PFSK-1 (cell line): ENCODE results near the gene TMEM219.
A peak's percentile ranks its signal among the peaks of the same experiment; 100 is the strongest.

Experiments used
- FOXP2 ChIP-seq: optimal IDR thresholded peaks from 2 replicates; pipeline ENCODE3; 2011; ENCODE audit warnings: borderline replicate concordance, control low read depth, inconsistent platforms; ENCODE audit not compliant: insufficient read depth; ENCODE audit errors: extremely low read length, extremely low read depth
- POLR2AphosphoS5 ChIP-seq: IDR thresholded peaks from 2 replicates; pipeline ENCODE4 v1.6.1; 2012; ENCODE audit warnings: low read depth, mild to moderate bottlenecking, control low read depth, low read length, moderate library complexity
- TAF1 ChIP-seq: IDR thresholded peaks from 2 replicates; pipeline ENCODE4 v1.6.1; 2012; ENCODE audit warnings: low read length, control low read depth, borderline replicate concordance; ENCODE audit not compliant: insufficient read depth
- TF ChIP-seq, protein P1 (sequence below), 2 experiments: IDR thresholded peaks; 2 replicates each; pipeline versions ENCODE4 v1.6.1 to v1.8.0; 2011 to 2012; ENCODE audit warnings: low read depth in 2 of 2, low read length in 2 of 2, control low read depth in 1 of 2, inconsistent platforms in 1 of 2, mild to moderate bottlenecking in 1 of 2, moderate library complexity in 1 of 2; ENCODE audit not compliant: insufficient read depth in 1 of 2

DNA sequence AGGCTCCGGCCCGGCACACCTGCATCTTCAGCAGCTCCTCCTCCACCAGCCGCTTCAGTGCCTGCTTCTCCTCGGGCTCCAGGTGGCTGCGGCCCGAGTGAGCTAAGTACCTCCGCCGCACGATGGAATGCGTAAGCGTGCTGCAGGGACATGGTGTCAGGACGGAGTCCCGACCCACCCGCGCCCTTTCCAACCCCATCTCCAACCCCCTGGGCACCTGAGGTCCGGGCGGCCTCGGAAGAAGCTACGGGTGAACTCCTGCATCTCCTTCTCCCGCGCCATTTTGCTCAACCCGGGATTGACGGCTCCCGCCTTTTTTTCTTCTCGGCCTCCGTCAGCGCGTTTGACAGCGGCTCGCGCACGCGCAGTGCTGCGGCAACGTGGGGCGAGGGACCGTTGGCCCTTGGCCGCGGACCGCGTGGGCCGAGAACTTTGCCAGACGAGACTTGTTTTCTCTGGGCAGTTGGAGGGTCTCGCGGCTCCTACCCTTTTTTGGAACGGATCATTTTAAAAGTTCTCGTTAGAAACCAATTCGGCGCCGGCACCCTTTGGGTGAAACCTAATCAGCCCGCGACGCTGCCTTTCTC, 33.5 kb downstream of the TMEM219 start, which contains the start of gene HIRIP3:
- TF ChIP-seq POLR2AphosphoS5 (peak; percentile 51), FOXP2 (no peak), TAF1 (no peak)
- TF ChIP-seq, protein P1, sequence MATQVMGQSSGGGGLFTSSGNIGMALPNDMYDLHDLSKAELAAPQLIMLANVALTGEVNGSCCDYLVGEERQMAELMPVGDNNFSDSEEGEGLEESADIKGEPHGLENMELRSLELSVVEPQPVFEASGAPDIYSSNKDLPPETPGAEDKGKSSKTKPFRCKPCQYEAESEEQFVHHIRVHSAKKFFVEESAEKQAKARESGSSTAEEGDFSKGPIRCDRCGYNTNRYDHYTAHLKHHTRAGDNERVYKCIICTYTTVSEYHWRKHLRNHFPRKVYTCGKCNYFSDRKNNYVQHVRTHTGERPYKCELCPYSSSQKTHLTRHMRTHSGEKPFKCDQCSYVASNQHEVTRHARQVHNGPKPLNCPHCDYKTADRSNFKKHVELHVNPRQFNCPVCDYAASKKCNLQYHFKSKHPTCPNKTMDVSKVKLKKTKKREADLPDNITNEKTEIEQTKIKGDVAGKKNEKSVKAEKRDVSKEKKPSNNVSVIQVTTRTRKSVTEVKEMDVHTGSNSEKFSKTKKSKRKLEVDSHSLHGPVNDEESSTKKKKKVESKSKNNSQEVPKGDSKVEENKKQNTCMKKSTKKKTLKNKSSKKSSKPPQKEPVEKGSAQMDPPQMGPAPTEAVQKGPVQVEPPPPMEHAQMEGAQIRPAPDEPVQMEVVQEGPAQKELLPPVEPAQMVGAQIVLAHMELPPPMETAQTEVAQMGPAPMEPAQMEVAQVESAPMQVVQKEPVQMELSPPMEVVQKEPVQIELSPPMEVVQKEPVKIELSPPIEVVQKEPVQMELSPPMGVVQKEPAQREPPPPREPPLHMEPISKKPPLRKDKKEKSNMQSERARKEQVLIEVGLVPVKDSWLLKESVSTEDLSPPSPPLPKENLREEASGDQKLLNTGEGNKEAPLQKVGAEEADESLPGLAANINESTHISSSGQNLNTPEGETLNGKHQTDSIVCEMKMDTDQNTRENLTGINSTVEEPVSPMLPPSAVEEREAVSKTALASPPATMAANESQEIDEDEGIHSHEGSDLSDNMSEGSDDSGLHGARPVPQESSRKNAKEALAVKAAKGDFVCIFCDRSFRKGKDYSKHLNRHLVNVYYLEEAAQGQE (IDR thresholded peaks at IDR 0.05; ENCODE audit: insufficient read depth in 1 of 2, low read depth in 2 of 2, low read length in 2 of 2), result no peak
